HEK293 (cell line): ENCODE measurements around the gene C19orf25.

Experiments
- BCL11A ChIP-seq: fragments of 450-650 bp; formaldehyde crosslinking; IDR thresholded peaks from 2 replicates; pipeline ENCODE4 v1.5.1; 2016; ENCODE audit warnings: low read depth, missing biosample characterization, missing genetic modification characterization
- GFI1B ChIP-seq: fragments of 450-650 bp; formaldehyde crosslinking; IDR thresholded peaks from 2 replicates; pipeline ENCODE4 v1.5.1; 2016; ENCODE audit warnings: missing biosample characterization, missing genetic modification characterization
- HOXC10 ChIP-seq: sonication (generic); formaldehyde crosslinking; IDR thresholded peaks from 2 replicates; pipeline ENCODE4 v1.8.1; 2023; ENCODE audit warnings: mild to moderate bottlenecking, missing genetic modification reagents
- HOXD13 ChIP-seq: sonication (generic); formaldehyde crosslinking; IDR thresholded peaks from 2 replicates; pipeline ENCODE4 v1.8.0; 2022; ENCODE audit warnings: missing genetic modification reagents, borderline replicate concordance
- IKZF3 ChIP-seq: fragments of 450-650 bp; IDR thresholded peaks from 2 replicates; pipeline ENCODE4 v1.5.0; 2018; ENCODE audit warnings: missing biosample characterization, mild to moderate bottlenecking, missing genetic modification characterization, moderate library complexity
- KLF10 ChIP-seq: fragments of 450-650 bp; IDR thresholded peaks from 2 replicates; pipeline ENCODE4 v1.5.1; 2018; ENCODE audit warnings: missing biosample characterization, mild to moderate bottlenecking, missing genetic modification characterization
- MZF1 ChIP-seq: fragments of 450-650 bp; formaldehyde crosslinking; IDR thresholded peaks from 2 replicates; pipeline ENCODE4 v1.5.1; 2017; ENCODE audit warnings: missing biosample characterization, missing genetic modification characterization, borderline replicate concordance
- OSR2 ChIP-seq: fragments of 450-650 bp; formaldehyde crosslinking; IDR thresholded peaks from 2 replicates; pipeline ENCODE4 v1.5.1; 2016; ENCODE audit warnings: missing biosample characterization, missing genetic modification characterization
- RBAK ChIP-seq: fragments of 450-650 bp; formaldehyde crosslinking; IDR thresholded peaks from 2 replicates; pipeline ENCODE4 v1.5.1; 2016; ENCODE audit warnings: missing biosample characterization, missing genetic modification characterization
- SCRT1 ChIP-seq: fragments of 450-650 bp; formaldehyde crosslinking; IDR thresholded peaks from 2 replicates; pipeline ENCODE4 v1.5.1; 2016; ENCODE audit warnings: missing biosample characterization, missing genetic modification characterization, borderline replicate concordance
- SP7 ChIP-seq: fragments of 450-650 bp; formaldehyde crosslinking; IDR thresholded peaks from 2 replicates; pipeline ENCODE4 v1.5.1; 2016; ENCODE audit warnings: missing biosample characterization, missing genetic modification characterization
- TRIM28 ChIP-seq: IDR thresholded peaks from 2 replicates; pipeline ENCODE4 v1.6.1; 2011; ENCODE audit warnings: low read length, control low read depth, borderline replicate concordance
- ZBTB1 ChIP-seq: fragments of 450-650 bp; formaldehyde crosslinking; IDR thresholded peaks from 2 replicates; pipeline ENCODE4 v1.5.1; 2016; ENCODE audit warnings: missing biosample characterization, missing genetic modification characterization
- ZBTB8A ChIP-seq: fragments of 450-650 bp; formaldehyde crosslinking; IDR thresholded peaks from 2 replicates; pipeline ENCODE4 v1.5.1; 2016; ENCODE audit warnings: missing biosample characterization, missing genetic modification characterization
- ZIC2 ChIP-seq: fragments of 450-650 bp; formaldehyde crosslinking; IDR thresholded peaks from 2 replicates; pipeline ENCODE4 v1.5.1; 2016; ENCODE audit warnings: missing biosample characterization, missing genetic modification characterization
- ZNF10 ChIP-seq: fragments of 450-650 bp; formaldehyde crosslinking; IDR thresholded peaks from 2 replicates; pipeline ENCODE4 v1.5.1; 2017; ENCODE audit warnings: missing biosample characterization, missing genetic modification characterization
- ZNF114 ChIP-seq: fragments of 450-650 bp; formaldehyde crosslinking; IDR thresholded peaks from 2 replicates; pipeline ENCODE4 v1.5.0; 2017; ENCODE audit warnings: missing biosample characterization, missing genetic modification characterization
- ZNF169 ChIP-seq: fragments of 450-650 bp; formaldehyde crosslinking; IDR thresholded peaks from 2 replicates; pipeline ENCODE4 v1.5.1; 2016; ENCODE audit warnings: missing biosample characterization, missing genetic modification characterization
- ZNF174 ChIP-seq: fragments of 450-650 bp; formaldehyde crosslinking; IDR thresholded peaks from 2 replicates; pipeline ENCODE4 v1.5.0; 2017; ENCODE audit warnings: missing biosample characterization, mild to moderate bottlenecking, missing genetic modification characterization
- ZNF211 ChIP-seq: fragments of 450-650 bp; formaldehyde crosslinking; IDR thresholded peaks from 2 replicates; pipeline ENCODE4 v1.5.1; 2016; ENCODE audit warnings: low read depth, missing biosample characterization, missing genetic modification characterization
- ZNF221 ChIP-seq: fragments of 450-650 bp; formaldehyde crosslinking; IDR thresholded peaks from 2 replicates; pipeline ENCODE4 v1.5.1; 2017; ENCODE audit warnings: missing biosample characterization, missing genetic modification characterization, borderline replicate concordance
- ZNF223 ChIP-seq: fragments of 450-650 bp; formaldehyde crosslinking; IDR thresholded peaks from 2 replicates; pipeline ENCODE4 v1.5.1; 2016; ENCODE audit warnings: missing biosample characterization, missing genetic modification characterization
- ZNF248 ChIP-seq: fragments of 450-650 bp; formaldehyde crosslinking; IDR thresholded peaks from 2 replicates; pipeline ENCODE4 v1.5.1; 2017; ENCODE audit warnings: missing biosample characterization, missing genetic modification characterization
- ZNF26 ChIP-seq: fragments of 450-650 bp; formaldehyde crosslinking; IDR thresholded peaks from 2 replicates; pipeline ENCODE4 v1.5.1; 2016; ENCODE audit warnings: missing biosample characterization, missing genetic modification characterization
- ZNF274 ChIP-seq, 2 experiments: fragments of 200-500 bp in 1 of 2; fragments of 450-650 bp in 1 of 2; sonication (Bioruptor generic) in 1 of 2; formaldehyde crosslinking in 1 of 2; IDR thresholded peaks; 2 replicates each; pipeline versions ENCODE4 v1.5.1 to v1.6.1; 2014 to 2016; ENCODE audit warnings: borderline replicate concordance in 1 of 2, inconsistent platforms in 1 of 2, low read length in 1 of 2, missing biosample characterization in 1 of 2, missing genetic modification characterization in 1 of 2
- ZNF350 ChIP-seq: fragments of 450-650 bp; formaldehyde crosslinking; IDR thresholded peaks from 2 replicates; pipeline ENCODE4 v1.5.0; 2017; ENCODE audit warnings: missing biosample characterization, mild to moderate bottlenecking, missing genetic modification characterization
- ZNF501 ChIP-seq: fragments of 450-650 bp; formaldehyde crosslinking; IDR thresholded peaks from 2 replicates; pipeline ENCODE4 v1.5.1; 2016; ENCODE audit warnings: missing biosample characterization, missing genetic modification characterization
- ZNF514 ChIP-seq: fragments of 450-650 bp; formaldehyde crosslinking; IDR thresholded peaks from 2 replicates; pipeline ENCODE4 v1.5.1; 2016; ENCODE audit warnings: missing biosample characterization, missing genetic modification characterization
- ZNF521 ChIP-seq: fragments of 450-650 bp; formaldehyde crosslinking; IDR thresholded peaks from 2 replicates; pipeline ENCODE4 v1.5.1; 2017; ENCODE audit warnings: missing biosample characterization, mild to moderate bottlenecking, missing genetic modification characterization
- ZNF596 ChIP-seq: fragments of 450-650 bp; IDR thresholded peaks from 2 replicates; pipeline ENCODE4 v1.5.0; 2018; ENCODE audit warnings: missing biosample characterization, mild to moderate bottlenecking, missing genetic modification characterization, moderate library complexity
- ZNF623 ChIP-seq: fragments of 450-650 bp; formaldehyde crosslinking; IDR thresholded peaks from 2 replicates; pipeline ENCODE4 v1.5.1; 2016; ENCODE audit warnings: missing biosample characterization, missing genetic modification characterization
- ZNF660 ChIP-seq: fragments of 450-650 bp; IDR thresholded peaks from 2 replicates; pipeline ENCODE4 v1.5.1; 2018; ENCODE audit warnings: missing biosample characterization, mild to moderate bottlenecking, missing genetic modification characterization
- ZNF677 ChIP-seq: fragments of 450-650 bp; IDR thresholded peaks from 2 replicates; pipeline ENCODE4 v1.5.0; 2018; ENCODE audit warnings: missing biosample characterization, mild to moderate bottlenecking, missing genetic modification characterization, moderate library complexity
- ZNF830 ChIP-seq: fragments of 450-650 bp; IDR thresholded peaks from 2 replicates; pipeline ENCODE4 v1.5.0; 2018; ENCODE audit warnings: missing biosample characterization, missing genetic modification characterization, low read depth, mild to moderate bottlenecking, moderate library complexity
- ZSCAN4 ChIP-seq: fragments of 450-650 bp; formaldehyde crosslinking; IDR thresholded peaks from 2 replicates; pipeline ENCODE4 v1.5.1; 2017; ENCODE audit warnings: missing biosample characterization, missing genetic modification characterization
- TF ChIP-seq, protein P1 (sequence below): fragments of 450-650 bp; formaldehyde crosslinking; IDR thresholded peaks from 2 replicates; pipeline ENCODE4; 2016; ENCODE audit warnings: missing biosample characterization, missing genetic modification characterization
- TF ChIP-seq, protein P2 (sequence below): fragments of 450-650 bp; formaldehyde crosslinking; IDR thresholded peaks from 2 replicates; pipeline ENCODE4 v1.5.1; 2016; ENCODE audit warnings: missing biosample characterization, missing genetic modification characterization

Gene C19orf25

GRCh38 chr19:1512671-1513498 is 33.9 kb upstream of the C19orf25 start, which contains the start of gene ADAMTSL5 (continued):
- TF ChIP-seq SCRT1 (no peak), ZNF10 (tag by site-specific recombination) (no peak), IKZF3 (tag by site-specific recombination) (peak; percentile 57), MZF1 (tag by site-specific recombination) (no peak), GFI1B (no peak), ZNF677 (tag by site-specific recombination) (0 out of 2 replicates have a peak, but pooled peaks have one; percentile 34), ZNF521 (tag by site-specific recombination) (no peak), ZNF830 (tag by site-specific recombination) (no peak), OSR2 (tag by site-specific recombination) (no peak), ZNF501 (no peak), TRIM28 (no peak), ZSCAN4 (no peak), HOXD13 (CRISPR knock-in tag) (no peak), HOXC10 (CRISPR knock-in tag) (no peak), ZNF248 (tag by site-specific recombination) (no peak), SP7 (tag by site-specific recombination) (no peak; the same call in 1 of the 2 replicates), BCL11A (no peak), ZNF223 (tag by site-specific recombination) (no peak), ZNF274 (IDR thresholded peaks at IDR 0.05; ENCODE audit: low read length) (no peak), ZNF274 (tag by site-specific recombination; IDR thresholded peaks at IDR 0.05; ENCODE audit: borderline replicate concordance) (no peak), ZBTB1 (tag by site-specific recombination) (no peak), ZNF211 (tag by site-specific recombination) (no peak), ZNF221 (tag by site-specific recombination) (no peak), KLF10 (tag by site-specific recombination) (no peak), ZNF174 (tag by site-specific recombination) (no peak), ZNF114 (tag by site-specific recombination) (no peak), ZNF623 (tag by site-specific recombination) (0 out of 2 replicates have a peak, but pooled peaks have one; percentile 19), ZNF514 (tag by site-specific recombination) (no peak), ZNF26 (no peak), RBAK (no peak), ZNF596 (tag by site-specific recombination) (no peak), ZIC2 (tag by site-specific recombination) (no peak), ZNF660 (peak; percentile 13; the same call in 1 of the 2 replicates), ZBTB8A (tag by site-specific recombination) (peak; percentile 42; the same call in 1 of the 2 replicates), ZNF169 (no peak), ZNF350 (tag by site-specific recombination) (no peak)
- TF ChIP-seq, protein P1, sequence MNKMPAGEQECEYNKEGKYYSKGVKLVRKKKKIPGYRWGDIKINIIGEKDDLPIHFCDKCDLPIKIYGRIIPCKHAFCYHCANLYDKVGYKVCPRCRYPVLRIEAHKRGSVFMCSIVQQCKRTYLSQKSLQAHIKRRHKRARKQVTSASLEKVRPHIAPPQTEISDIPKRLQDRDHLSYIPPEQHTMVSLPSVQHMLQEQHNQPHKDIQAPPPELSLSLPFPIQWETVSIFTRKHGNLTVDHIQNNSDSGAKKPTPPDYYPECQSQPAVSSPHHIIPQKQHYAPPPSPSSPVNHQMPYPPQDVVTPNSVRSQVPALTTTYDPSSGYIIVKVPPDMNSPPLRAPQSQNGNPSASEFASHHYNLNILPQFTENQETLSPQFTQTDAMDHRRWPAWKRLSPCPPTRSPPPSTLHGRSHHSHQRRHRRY, result no peak
- TF ChIP-seq, protein P2, sequence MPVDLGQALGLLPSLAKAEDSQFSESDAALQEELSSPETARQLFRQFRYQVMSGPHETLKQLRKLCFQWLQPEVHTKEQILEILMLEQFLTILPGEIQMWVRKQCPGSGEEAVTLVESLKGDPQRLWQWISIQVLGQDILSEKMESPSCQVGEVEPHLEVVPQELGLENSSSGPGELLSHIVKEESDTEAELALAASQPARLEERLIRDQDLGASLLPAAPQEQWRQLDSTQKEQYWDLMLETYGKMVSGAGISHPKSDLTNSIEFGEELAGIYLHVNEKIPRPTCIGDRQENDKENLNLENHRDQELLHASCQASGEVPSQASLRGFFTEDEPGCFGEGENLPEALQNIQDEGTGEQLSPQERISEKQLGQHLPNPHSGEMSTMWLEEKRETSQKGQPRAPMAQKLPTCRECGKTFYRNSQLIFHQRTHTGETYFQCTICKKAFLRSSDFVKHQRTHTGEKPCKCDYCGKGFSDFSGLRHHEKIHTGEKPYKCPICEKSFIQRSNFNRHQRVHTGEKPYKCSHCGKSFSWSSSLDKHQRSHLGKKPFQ (tag by site-specific recombination), result no peak
